ENCODE data around the gene MGMT.

MGMT gene

GRCh38 chr10:129744134-129745111 lies 277.4 kb downstream of the MGMT start:
- no peak for DNase-seq

GRCh38 chr10:129745186-129745750 lies 278.2 kb downstream of the MGMT start:
- no peak for DNase-seq

- no peak for DNase-seq
Observed at GRCh38 chr10:129754211-129755050, 287.4 kb downstream of the MGMT start.

GRCh38 chr10:129755158-129755591 lies 288.1 kb downstream of the MGMT start:
- DNase-seq: no peak

GRCh38 chr10:129755621-129756020 lies 288.6 kb downstream of the MGMT start:
- DNase-seq: no peak

- no peak for DNase-seq
Observed at GRCh38 chr10:129756912-129757901, 290.2 kb downstream of the MGMT start.

GRCh38 chr10:129758207-129759021 lies 291.4 kb downstream of the MGMT start:
- no peak for DNase-seq

GRCh38 chr10:129759214-129760002 lies 292.4 kb downstream of the MGMT start:
- no peak for DNase-seq

GRCh38 chr10:129760003-129760315 lies 292.9 kb downstream of the MGMT start:
- no peak for DNase-seq

GRCh38 chr10:129760416-129760815 lies 293.4 kb downstream of the MGMT start:
- no peak for DNase-seq

GRCh38 chr10:129761197-129761972 lies 294.3 kb downstream of the MGMT start:
- no peak for DNase-seq

GRCh38 chr10:129761981-129762956 lies 295.2 kb downstream of the MGMT start:
- no peak for DNase-seq

GRCh38 chr10:129764011-129764900 lies 297.2 kb downstream of the MGMT start:
- no peak for DNase-seq

GRCh38 chr10:129764901-129765663 lies 298.0 kb downstream of the MGMT start:
- DNase-seq: no peak

GRCh38 chr10:129765664-129766550 lies 298.9 kb downstream of the MGMT start:
- DNase-seq: no peak
